ENCODE measurements around the gene SMAD3.

DNA sequence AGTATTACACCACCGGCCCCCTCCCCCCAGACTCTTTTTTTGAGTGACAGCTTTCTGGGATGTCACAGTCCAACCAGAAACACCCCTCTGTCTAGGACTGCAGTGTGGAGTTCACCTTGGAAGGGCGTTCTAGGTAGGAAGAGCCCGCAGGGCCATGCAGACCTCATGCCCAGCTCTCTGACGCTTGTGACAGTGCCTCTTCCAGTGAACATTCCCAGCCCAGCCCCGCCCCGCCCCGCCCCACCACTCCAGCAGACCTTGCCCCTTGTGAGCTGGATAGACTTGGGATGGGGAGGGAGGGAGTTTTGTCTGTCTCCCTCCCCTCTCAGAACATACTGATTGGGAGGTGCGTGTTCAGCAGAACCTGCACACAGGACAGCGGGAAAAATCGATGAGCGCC lies 125.4 kb downstream of the SMAD3 start:
- TF ChIP-seq, protein P1, sequence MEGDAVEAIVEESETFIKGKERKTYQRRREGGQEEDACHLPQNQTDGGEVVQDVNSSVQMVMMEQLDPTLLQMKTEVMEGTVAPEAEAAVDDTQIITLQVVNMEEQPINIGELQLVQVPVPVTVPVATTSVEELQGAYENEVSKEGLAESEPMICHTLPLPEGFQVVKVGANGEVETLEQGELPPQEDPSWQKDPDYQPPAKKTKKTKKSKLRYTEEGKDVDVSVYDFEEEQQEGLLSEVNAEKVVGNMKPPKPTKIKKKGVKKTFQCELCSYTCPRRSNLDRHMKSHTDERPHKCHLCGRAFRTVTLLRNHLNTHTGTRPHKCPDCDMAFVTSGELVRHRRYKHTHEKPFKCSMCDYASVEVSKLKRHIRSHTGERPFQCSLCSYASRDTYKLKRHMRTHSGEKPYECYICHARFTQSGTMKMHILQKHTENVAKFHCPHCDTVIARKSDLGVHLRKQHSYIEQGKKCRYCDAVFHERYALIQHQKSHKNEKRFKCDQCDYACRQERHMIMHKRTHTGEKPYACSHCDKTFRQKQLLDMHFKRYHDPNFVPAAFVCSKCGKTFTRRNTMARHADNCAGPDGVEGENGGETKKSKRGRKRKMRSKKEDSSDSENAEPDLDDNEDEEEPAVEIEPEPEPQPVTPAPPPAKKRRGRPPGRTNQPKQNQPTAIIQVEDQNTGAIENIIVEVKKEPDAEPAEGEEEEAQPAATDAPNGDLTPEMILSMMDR (IDR thresholded peaks at IDR 0.05 in 2 of 3, conservative IDR thresholded peaks at IDR 0.05 in 1 of 3; ENCODE audit: borderline replicate concordance in 1 of 3, insufficient read depth in 1 of 3, low read depth in 2 of 3, low read length in 2 of 3) = no peak
- TF ChIP-seq EZH2phosphoT487 (IDR thresholded peaks at IDR 0.05; ENCODE audit: borderline replicate concordance) (no peak), POLR2A (IDR thresholded peaks at IDR 0.05; ENCODE audit: borderline replicate concordance, extremely low read depth, insufficient read depth, insufficient read length) (no peak)
